ENCODE measurements around the gene CLDN5.

CLDN5 gene

DNA sequence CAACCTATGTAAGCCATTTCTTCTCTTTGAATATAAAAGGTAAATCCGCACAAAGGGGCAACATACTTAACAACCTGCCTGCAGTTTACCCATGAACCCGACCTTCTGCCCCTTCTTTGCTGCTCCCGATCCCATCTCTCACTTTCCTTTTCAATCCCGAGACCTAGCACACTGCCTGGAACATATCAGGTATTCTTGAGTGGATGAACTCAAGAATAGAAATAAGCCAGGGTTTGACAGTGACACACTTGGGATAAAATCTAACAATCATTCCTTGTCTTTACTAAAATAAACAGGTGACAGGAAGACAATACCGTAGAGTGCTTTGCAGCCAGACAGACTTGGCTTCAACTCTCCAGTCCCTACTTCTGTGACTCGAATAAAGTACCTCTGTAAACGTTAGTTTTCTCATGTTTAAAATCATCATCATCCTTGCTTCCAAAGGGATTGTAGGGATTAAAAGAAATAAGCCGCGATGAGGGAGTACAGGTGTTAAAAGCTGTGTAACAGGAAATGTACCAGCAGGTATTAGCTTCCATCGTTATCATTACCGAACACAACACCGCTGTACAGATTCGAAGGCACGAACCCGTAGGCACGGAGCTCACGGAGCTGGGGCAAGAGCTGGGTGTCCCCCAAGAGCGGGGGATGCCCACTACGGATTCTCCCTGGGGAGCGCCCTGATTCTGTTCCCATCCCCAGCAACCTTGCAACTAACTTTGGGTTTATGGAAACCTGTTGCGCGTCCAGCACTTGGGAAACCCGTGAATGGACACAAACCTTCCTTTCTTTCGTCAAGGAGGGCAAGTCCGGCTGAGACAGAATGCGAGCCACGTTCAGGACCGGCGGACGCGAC is 45.9 kb downstream of the CLDN5 start:
- DNase-seq = no peak

DNA sequence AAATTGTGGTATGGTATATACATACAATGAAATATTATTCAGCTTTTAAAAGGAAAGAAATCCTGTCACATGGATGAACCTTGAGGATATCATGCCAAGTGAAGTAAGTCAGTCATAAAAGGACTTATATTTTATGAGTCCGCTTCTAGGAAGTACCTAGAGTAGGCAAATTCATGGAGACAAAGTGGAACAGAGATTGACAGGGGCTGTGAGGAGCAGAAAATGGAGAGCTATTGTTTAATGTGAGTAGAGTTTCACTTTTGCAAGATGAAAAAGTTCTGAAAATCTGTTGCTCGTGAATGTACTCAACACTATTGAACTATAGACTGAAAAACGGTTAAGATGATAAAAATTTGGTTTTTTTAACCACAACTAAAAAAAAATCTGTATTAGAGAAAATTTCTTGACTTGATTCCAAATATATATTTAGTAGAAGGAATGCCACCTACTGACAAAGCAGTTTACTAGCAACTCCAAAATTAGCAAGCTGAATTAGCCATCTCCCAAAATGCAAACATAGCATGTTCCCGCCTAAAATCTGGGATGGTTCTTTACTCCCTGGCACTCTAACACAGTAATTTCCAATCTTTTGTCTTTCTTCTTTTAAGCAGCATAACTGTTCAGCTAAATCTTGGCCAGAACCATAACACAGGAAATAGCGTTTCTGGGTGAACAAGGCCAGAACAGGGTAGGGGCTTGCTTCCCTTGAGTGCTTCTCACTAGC is 46.7 kb downstream of the CLDN5 start:
- DNase-seq = no peak

DNA sequence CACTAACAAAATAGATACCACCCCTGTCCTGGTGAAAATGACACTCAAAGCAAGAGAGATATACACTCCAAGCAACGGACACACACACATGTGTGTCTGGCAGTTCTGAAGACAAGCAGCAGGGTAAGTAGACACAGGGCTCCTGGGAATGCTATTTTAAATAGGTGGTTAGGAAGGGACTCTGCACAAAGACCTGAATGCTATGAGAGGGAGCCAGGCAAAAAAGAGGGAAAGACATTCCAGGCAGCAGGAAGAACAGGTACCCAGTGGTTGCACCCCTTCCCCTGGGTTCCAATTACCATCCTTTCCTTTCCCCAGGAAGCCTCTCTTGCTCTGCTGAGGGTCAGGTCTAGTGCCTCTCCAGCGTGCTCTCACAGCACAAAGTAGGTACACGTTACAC is 48.2 kb downstream of the CLDN5 start:
- DNase-seq = no peak

DNA sequence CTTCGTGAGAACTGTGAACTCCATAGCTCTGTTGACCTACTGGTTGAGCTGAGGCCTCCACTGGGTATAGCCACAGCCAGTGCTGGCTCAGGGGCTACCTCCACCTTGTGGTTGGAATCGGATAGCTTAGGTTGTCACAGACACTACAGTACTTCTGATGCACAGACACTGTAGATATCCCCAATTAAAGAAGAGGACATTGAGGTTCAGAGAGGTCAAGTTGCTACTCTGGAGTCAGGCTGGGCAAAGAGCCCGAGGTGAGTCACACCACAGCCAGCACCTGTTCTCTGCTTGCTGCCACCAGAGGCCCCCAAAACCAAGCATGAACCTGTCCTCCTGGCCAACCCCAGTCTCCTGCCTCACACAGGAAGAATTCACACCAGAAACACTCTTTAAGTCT is 50.6 kb downstream of the CLDN5 start:
- no peak for DNase-seq
